Activated effector memory CD4-positive, alpha-beta T cell treated with Interleukin-2 at 50 U/mL for 16 hours (primary cell): Measurements from ENCODE around the gene TWIST2.

ENCODE experiments used
- DNase-seq: peaks from one replicate; pipeline ENCODE4 v3.0.0-alpha.2; 2020

TWIST2 gene

DNA sequence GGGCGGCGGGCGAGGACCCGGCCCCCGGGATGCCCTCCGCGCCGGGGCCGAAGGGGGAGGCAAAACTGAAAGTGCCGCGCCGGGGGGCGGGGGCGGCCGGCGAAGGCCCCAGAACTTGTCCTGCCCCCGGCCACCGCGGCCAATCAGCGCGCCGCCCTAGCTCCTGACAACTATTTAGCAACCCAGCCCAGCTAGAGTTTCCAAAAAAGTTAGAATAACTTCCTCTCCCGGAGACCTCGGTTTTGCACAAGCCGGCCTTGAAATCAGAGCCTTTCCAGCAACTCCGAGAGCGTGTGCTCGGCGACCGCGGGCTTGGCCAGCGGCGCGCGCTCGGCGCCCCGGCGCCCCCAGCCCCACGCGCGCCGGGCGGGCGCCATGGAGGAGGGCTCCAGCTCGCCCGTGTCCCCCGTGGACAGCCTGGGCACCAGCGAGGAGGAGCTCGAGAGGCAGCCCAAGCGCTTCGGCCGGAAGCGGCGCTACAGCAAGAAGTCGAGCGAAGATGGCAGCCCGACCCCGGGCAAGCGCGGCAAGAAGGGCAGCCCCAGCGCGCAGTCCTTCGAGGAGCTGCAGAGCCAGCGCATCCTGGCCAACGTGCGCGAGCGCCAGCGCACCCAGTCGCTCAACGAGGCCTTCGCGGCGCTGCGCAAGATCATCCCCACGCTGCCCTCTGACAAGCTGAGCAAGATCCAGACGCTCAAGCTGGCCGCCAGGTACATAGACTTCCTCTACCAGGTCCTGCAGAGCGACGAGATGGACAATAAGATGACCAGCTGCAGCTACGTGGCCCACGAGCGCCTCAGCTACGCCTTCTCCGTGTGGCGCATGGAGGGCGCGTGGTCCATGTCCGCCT lies at the start of gene TWIST2:
TWIST2 (plus strand) TSS at position 245 of the 850 bp plus-strand sequence; CDS start at position 376, 131 bp downstream.
- DNase-seq = no peak

- no peak for DNase-seq
Observed at GRCh38 chr2:238801791-238802190, 46.1 kb upstream of the TWIST2 start.

DNA sequence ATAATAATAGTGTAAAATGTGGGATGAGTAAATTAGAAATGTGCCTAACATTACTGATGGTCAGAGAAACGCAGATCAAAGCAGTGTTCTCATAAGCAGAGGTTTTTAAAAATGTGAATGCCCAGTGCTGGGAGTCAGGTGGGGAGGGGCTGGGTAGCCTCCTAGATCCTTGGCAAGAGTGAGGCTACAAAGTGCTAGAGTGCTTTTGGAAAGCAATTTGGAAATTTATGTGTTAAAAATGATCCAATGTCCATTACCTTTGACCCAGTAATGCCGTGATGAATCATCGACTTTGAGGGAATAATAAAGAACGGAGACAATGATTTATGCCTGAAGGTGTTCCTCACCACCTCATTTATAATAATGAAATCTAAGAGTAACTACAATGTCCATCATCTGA lies 44.9 kb upstream of the TWIST2 start:
- DNase-seq = no peak

GRCh38 chr2:238803996-238804870 lies 43.7 kb upstream of the TWIST2 start:
- no peak for DNase-seq

DNA sequence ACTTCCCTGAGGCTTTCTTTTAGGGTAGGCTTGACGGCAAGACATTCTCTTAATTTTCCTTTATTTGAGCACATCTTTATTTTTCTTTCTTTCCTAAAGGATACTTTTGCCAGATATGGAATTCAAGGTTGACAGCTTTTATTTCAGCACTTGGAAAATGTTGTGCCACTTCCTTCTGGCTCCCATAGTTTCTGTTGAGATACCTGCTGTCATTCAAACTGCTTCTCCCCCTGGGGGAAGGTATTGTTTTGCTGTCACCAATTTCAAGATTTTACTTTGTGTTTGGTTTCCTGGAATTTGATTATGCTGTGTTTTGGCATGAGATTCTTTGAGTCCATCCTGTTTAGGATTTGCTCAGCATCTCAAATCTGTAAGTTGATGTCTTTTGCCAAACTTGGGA lies 39.1 kb upstream of the TWIST2 start:
- DNase-seq = no peak

GRCh38 chr2:238810321-238810720 lies 37.6 kb upstream of the TWIST2 start:
- no peak for DNase-seq

DNA sequence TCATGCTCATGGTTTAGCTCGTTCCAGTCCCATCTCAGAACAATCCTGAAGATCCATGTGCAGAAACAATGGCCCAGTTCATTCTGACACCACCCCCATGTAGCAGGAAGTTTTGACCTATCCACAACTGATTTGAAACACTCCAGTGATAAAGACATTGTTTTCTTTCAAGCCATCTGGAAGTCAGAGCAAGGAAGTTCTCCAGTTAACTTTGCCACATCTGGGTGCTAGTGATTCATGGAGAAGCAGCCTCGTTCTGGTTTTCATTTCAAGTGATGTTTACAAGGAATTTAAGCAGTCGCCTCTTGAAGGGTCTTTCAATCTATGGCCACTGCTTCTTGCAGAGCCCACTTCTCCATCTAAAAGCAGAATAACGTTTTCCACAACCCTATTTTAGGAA lies 36.6 kb upstream of the TWIST2 start:
- no peak for DNase-seq

DNA sequence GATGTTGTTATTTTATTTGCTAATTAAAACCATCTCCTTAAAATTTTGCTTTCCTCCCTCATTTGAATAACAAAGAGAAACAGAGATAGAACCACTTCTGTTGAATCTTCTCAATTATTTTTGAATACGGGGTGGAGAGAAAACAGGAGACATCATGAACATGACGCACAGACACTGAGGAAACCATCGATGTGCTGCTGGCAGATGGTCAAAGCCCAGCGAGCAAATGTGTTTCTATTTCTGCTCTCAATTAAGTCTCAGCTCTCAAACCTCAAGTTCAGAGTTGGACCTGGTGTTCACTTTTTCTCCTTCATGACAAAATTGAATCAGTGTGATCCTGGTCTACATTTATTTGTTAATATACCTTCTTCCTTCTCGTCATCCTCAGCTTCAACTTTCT lies 36.1 kb upstream of the TWIST2 start:
- DNase-seq = no peak

DNA sequence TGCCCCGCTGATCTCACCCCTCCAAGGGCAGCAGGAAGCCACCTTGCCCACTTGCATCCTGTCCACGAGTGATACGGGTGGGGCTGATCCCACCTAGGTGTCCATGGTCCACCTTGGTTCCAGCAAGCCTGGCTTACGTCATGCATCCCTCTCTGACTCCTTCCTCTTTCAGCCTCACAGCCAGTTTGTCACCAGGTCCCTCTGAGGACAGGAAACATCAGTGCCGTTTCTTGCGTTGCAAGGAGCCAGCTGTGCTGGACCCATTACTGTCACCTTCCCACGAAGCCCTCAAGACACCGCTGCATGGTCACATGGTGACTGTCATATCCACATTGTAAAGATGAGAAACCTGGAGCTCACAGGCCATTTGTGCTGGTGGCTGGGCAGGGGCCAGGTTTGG lies 34.8 kb upstream of the TWIST2 start:
- DNase-seq = no peak

GRCh38 chr2:238814815-238815214 lies 33.1 kb upstream of the TWIST2 start:
- no peak for DNase-seq

DNA sequence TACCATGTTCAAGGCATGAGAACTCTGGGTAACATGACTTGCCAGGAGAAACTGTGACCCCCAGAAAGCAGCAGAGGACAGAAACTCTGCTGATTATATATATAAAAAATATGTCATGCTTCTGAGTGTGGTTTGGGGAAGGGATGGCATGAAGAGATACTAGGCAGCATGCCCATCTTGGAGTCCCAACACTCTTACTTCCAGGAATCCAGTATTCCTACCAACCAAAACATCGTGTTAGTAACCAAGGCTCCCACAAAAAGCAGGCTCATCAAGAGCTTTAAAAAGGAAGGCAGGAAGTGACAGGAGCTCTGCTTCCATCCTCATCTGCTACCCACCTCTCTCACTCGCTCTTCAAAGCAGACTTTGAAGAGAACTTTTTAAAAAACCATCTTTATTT lies 31.6 kb upstream of the TWIST2 start:
- DNase-seq = no peak

GRCh38 chr2:238817382-238817781 lies 30.5 kb upstream of the TWIST2 start:
- DNase-seq = no peak

GRCh38 chr2:238817891-238818290 lies 30.0 kb upstream of the TWIST2 start:
- DNase-seq = no peak

- DNase-seq = no peak
Observed at GRCh38 chr2:238818561-238818960, 29.3 kb upstream of the TWIST2 start.

DNA sequence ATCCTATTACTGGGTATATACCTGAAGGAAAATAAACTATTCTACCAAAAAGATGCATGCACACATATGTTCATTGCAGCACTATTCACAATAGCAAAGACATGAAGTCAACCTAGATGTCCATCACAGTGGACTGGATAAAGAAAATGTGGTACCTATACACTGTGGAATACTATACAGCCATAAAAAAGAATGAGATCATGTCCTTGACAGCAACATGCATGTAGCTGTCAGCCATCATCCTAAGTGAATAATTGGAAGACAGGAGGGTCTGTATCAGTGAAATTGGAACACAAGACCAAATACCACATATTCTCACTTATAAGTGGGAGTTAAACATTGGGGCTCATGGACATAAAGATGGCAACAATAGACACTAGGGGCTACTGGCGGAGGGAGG lies 27.7 kb upstream of the TWIST2 start:
- DNase-seq = no peak

DNA sequence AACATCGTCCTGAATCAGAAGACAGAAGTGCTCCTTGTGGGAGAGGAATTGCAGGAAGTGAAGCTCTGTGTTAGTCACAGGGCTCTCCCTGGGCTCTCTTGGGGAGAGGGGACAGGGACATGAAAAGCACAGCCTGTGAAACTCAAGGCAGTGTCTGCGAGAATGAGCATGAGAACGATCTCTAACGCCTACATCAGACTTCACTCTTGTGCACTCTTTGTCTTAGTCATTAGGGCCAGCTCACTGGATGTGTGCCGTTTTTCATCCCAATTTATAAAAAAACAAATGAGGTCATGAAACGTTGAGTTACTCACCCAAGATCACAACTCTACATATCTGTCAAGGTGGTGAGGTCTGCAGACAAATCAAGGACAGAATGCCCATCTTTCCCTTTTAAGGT lies 27.0 kb upstream of the TWIST2 start:
- no peak for DNase-seq

GRCh38 chr2:238821391-238821790 lies 26.5 kb upstream of the TWIST2 start:
- DNase-seq = no peak

DNA sequence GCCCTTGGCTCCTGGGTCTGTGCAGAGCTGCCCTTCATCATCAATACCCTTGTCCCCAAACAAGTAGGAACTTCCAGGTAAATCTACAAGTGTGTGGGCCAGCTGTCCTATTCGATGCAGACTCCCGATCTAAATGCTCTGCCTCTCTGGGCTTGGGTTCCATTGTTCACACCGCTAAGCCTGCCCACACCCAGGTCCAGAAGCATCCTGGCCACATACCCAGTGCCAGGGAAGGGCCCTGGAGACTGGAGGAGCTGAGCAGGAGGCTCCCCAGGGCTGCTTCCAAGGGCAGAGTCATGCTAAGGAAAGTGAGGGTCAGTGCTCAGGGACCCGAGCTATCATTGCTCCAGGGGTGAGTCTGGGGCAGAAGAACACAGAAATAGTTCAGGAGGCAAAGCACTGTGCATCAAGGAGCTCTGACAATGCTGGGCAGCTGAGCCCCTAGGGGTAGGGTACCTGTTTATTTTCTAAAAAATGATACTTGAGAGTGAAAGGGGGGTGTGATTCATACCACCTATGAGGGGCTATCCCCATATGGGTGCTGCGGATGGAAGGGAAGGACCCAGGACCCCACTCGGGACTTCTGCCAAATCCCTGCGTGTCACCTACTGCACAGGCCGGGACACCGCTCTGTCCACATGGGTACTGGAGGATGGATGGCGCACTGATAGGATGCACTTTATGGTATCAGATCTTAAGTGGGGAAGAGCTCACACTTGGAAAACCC lies 25.8 kb upstream of the TWIST2 start:
- DNase-seq = no peak

- DNase-seq = no peak
Observed at GRCh38 chr2:238822955-238823354, 24.9 kb upstream of the TWIST2 start.

GRCh38 chr2:238831177-238831576 lies 16.7 kb upstream of the TWIST2 start:
- DNase-seq = no peak

- no peak for DNase-seq
Observed at GRCh38 chr2:238834982-238835381, 12.9 kb upstream of the TWIST2 start.

DNA sequence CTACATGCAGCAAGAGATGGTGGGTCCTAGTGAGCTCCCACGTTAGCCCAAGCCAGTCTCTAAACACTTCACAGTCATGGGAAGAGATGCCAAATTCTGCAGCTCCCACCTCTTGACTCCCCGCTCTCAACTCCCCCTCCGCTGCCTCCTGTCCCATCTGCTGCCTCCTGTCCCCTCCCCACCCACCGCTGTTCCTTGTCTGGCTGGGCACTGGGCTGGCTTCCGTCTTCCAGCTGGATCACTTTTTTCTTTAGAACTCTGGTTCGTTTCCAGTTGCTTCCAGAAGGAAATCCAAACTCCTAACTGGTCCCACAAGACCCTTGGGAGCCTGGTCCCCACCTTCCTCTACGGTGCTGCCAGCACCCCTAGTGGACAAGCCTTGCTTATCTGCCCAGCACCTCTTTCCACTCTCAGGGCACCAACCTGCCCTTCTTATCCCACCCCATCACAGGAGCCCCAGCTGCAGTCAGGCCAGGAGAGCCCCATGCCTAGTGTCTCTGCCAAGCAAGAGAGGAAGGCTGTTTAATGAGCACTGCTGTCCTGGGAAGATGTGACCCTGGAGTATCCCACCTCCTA lies 12.1 kb upstream of the TWIST2 start:
- no peak for DNase-seq

GRCh38 chr2:238838786-238839327 lies 9.0 kb upstream of the TWIST2 start:
- DNase-seq = no peak
